Nephron progenitor cell (in vitro differentiated cells): Measurements from ENCODE around the gene NTM.

Experiments used
- DNase-seq: peaks from one replicate; pipeline ENCODE4 v3.0.0; 2021
- H3K27ac Mint-ChIP-seq: 2 replicates; pipeline ENCODE4 v1.8.0; 2021; ENCODE audit warnings: mild to moderate bottlenecking, moderate library complexity, mixed read lengths
- H3K27me3 Mint-ChIP-seq: 2 replicates; pipeline ENCODE4 v1.8.0; 2021; ENCODE audit warnings: mild to moderate bottlenecking, low read depth, mixed read lengths; ENCODE audit not compliant: poor library complexity
- H3K36me3 Mint-ChIP-seq: 2 replicates; pipeline ENCODE4 v1.8.0; 2021; ENCODE audit warnings: low read depth, mixed read lengths
- H3K4me1 Mint-ChIP-seq: 2 replicates; pipeline ENCODE4 v1.8.0; 2021; ENCODE audit warnings: mixed read lengths
- H3K4me3 Mint-ChIP-seq: 2 replicates; pipeline ENCODE4 v1.8.0; 2021; ENCODE audit warnings: mild to moderate bottlenecking, moderate library complexity, mixed read lengths
- H3K9me3 Mint-ChIP-seq: 2 replicates; pipeline ENCODE4 v1.8.0; 2021; ENCODE audit warnings: mild to moderate bottlenecking, moderate library complexity, mixed read lengths
- CTCF ChIP-seq: fragments of 200-600 bp; sonication (generic); IDR thresholded peaks from 2 replicates; pipeline ENCODE4 v1.5.0; 2021; ENCODE audit warnings: antibody characterized with exemption

The NTM gene

GRCh38 chr11:132123854-132124835 lies 753.7 kb downstream of the NTM start:
- no peaks in the 10 kb centered on the region for H3K4me1 Mint-ChIP-seq

GRCh38 chr11:132125988-132126871 lies 755.8 kb downstream of the NTM start:
- Mint-ChIP-seq H3K36me3 (no peaks in the 10 kb centered on the region), H3K9me3 (no peaks in the 10 kb centered on the region), H3K4me3 (no peak overlapping the region), H3K27ac (no peak overlapping the region), H3K27me3 (peaks cover 33% of the 10 kb centered on the region), H3K4me1 (peaks cover 4% of the 10 kb centered on the region)
- peak; percentile 33 for DNase-seq
- no peak for TF ChIP-seq CTCF

More at GRCh38 chr11:132123854-132124835, 753.7 kb downstream of the NTM start:
- Mint-ChIP-seq H3K9me3 (no peaks in the 10 kb centered on the region), H3K36me3 (no peaks in the 10 kb centered on the region), H3K27me3 (peaks cover 30% of the 10 kb centered on the region), H3K27ac (no peak overlapping the region), H3K4me3 (no peak overlapping the region)
- DNase-seq: no peak
- no peak for TF ChIP-seq CTCF

- peak; percentile 20 for DNase-seq
- peaks cover 28% of the 10 kb centered on the region for H3K27me3 Mint-ChIP-seq
- H3K4me1 Mint-ChIP-seq: peaks cover 4% of the 10 kb centered on the region
- H3K27ac Mint-ChIP-seq: no peak overlapping the region
- H3K4me3 Mint-ChIP-seq: no peak overlapping the region
- no peaks in the 10 kb centered on the region for H3K9me3 Mint-ChIP-seq
- TF ChIP-seq CTCF: peak; percentile 34
- H3K36me3 Mint-ChIP-seq: no peaks in the 10 kb centered on the region
Observed at GRCh38 chr11:132126973-132127899, 756.8 kb downstream of the NTM start.

- no peaks in the 10 kb centered on the region for H3K36me3 Mint-ChIP-seq
- no peak for DNase-seq
- H3K27ac Mint-ChIP-seq: no peak overlapping the region
- H3K4me1 Mint-ChIP-seq: peaks cover 4% of the 10 kb centered on the region
- no peak overlapping the region for H3K4me3 Mint-ChIP-seq
- H3K27me3 Mint-ChIP-seq: peaks cover 31% of the 10 kb centered on the region
- TF ChIP-seq CTCF: no peak
- no peaks in the 10 kb centered on the region for H3K9me3 Mint-ChIP-seq
Observed at GRCh38 chr11:132127900-132128288, 757.5 kb downstream of the NTM start.

GRCh38 chr11:132131047-132131446 lies 760.6 kb downstream of the NTM start:
- H3K4me3 Mint-ChIP-seq: no peak overlapping the region
- no peak for TF ChIP-seq CTCF
- H3K9me3 Mint-ChIP-seq: no peaks in the 10 kb centered on the region
- H3K36me3 Mint-ChIP-seq: no peaks in the 10 kb centered on the region
- no peak for DNase-seq
- peaks cover 13% of the 10 kb centered on the region for H3K4me1 Mint-ChIP-seq
- peaks cover 20% of the 10 kb centered on the region for H3K27me3 Mint-ChIP-seq
- no peak overlapping the region for H3K27ac Mint-ChIP-seq
